ENCODE results near the gene IL18R1. TPM values are rescaled to one million over a fixed set of nuclear protein-coding genes. Genes with fewer than 3 reads are reported as not detected.

The IL18R1 gene
- total RNA-seq, 1 donor from 2014 or later: 12.4 TPM

DNA sequence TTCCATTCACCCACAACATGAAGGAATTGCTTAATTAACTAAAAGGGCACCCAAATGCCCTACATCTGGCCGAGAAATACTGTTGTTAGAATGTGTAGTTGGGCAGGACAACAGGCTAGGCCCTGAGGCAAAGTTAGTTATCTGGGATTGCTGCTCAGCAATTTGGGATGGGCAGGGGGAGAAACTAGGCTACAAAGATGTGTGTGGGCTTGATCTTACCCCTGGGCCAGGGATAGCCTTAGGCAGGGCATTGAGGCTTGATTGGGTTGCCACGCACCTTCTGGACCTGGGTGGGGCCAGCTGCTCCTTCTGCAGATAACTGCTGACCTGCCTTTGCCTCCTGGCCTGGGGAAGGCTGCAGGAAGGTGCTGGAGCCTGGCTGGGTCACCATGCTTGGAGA is 76.8 kb downstream of the IL18R1 start:
- DNase-seq (ENCODE audit: low spot score): no peak

DNA sequence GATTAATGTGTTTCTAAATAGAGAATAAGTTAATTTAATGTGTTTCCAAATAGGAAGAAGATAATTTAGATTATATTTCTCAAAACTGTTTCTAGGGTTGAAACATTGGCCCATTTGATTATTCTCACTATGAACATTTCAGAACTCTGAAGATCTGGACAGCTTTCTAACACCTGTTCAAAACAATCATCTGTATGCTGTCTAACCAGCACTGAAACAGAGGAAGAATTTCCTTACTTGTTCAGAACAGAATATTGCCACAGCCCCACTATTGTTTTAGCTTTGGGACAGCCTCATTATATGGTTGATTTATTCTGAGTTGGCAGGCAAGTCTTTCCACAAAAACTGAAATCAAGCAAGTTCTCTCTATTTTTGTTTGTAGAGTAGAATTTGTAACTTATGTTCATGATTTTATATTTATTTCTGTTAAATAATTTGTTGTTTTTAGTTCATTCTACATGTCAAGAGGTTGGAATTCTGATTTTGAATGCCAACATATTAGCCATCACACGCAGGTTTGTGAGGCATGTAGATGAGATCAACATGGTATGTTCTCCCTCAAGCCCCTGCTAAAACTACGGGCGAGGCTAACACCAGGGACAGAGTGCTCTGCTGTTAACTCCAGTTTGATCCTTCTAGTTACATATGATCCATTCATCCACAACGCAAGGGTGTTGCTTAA is 78.5 kb downstream of the IL18R1 start:
- no peak for DNase-seq (ENCODE audit: low spot score)

DNA sequence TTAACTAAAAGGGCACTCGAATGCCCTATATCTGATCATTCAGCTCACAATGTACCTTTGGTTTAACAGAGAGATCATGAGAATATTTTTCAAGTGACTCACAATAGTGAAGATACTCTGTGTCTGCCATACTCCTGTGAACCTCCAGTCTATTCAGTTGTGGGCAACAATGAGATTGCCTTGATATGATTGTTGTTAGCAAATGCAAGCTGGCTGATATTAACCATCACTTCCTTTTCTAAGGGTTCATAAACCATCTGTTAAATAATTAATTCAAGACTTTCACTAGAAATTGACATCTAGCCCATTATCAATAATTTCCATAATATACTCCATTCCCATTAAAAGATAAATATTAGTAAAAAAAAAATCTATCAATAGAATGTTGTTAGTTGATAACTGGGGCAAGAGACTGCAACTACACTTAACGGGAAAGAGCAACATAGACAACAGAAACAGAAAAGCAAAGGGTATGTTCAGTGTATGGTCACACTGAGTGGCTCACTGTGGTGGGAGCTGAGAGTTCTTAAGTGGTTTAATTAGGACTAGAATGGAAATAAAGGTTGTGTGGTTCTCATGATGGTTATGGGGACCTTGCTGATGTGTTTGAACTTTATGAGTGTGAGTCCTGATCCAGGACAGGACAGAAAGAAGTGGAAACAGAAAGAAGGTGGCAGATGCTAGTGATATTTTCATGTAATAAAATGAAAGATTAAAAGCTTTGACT is 79.2 kb downstream of the IL18R1 start:
- DNase-seq (ENCODE audit: low spot score): no peak

DNA sequence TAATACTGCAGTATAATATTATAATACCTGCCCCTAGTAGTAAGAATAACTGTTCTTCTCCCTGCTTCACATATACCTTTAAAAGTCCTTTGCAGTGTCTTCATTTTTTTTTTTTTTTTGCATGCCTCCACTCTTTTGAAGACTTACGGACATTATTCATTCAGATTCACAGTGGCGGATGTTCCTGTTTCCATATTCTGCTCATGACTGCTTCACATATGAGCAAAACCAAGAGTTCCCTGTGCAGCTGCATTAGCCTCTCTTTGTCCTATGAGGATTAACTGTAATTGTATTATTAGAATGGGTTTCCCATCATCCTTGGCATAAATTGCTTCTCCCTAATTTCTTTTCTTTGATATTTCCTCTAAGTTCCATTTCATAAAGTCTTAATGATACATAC is 80.1 kb downstream of the IL18R1 start:
- DNase-seq (ENCODE audit: low spot score): no peak

- no peak for DNase-seq (ENCODE audit: low spot score)
These were observed 80.7 kb downstream of the IL18R1 start for GRCh38 chr2:102436323-102436722.

DNA sequence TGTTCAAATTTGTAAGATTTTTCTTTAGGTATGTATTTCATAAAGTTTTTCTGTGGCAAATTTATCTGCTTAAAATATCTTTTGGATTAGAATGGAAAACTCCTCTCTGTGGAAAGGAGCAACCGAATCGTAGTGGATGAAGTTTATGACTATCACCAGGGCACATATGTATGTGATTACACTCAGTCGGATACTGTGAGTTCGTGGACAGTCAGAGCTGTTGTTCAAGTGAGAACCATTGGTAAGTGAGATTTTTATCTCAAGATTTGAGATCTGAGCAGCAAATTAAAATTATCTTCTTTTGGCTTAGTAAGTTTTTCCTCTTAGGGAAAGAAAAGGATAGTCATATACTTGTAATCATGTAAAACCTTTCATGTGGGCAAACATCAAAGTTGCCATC is 81.5 kb downstream of the IL18R1 start:
- no peak for DNase-seq (ENCODE audit: low spot score)

GRCh38 chr2:102438111-102438510 is 82.5 kb downstream of the IL18R1 start:
- DNase-seq (ENCODE audit: low spot score): no peak

GRCh38 chr2:102438578-102438977 is 83.0 kb downstream of the IL18R1 start:
- DNase-seq (ENCODE audit: low spot score): no peak

- DNase-seq (ENCODE audit: low spot score): no peak
These were observed 83.6 kb downstream of the IL18R1 start for GRCh38 chr2:102439065-102439695.

DNA sequence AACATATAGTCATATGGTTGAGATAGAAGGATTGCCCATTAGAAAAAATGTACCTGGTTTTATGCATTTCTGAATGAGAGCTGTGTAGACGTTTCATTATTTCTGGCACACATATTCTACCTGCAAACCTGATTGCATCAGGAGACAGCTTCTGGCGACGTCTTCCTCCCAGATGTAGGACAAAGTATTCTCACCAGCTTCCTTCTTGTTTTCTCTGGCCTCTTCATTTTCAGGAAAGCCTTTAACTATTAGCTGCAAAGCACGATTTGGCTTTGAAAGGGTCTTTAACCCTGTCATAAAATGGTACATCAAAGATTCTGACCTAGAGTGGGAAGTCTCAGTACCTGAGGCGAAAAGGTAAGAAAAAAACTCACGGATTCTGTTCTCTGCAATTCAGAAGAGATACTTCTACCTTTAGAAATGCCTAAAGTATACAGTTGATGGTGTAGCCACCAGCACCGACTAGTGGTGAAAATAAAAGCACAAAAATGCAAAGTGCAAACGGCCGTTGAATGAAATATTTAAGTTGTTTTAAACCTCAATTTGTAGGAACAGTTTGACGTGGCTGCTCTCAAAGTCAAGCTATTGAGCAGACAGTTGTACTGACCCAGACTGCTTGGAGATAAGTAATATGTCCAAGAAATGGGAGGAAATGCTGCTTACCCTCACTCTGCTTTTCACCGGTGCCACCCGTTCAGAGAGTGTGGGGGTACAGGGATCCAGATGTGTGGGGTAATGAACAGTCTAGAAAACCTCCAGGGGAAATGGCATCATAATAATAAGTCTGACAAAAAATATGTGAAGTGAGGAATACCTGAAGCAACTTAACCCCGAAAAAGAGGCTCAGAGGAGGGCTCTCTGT is 87.6 kb downstream of the IL18R1 start:
- no peak for DNase-seq (ENCODE audit: low spot score)

DNA sequence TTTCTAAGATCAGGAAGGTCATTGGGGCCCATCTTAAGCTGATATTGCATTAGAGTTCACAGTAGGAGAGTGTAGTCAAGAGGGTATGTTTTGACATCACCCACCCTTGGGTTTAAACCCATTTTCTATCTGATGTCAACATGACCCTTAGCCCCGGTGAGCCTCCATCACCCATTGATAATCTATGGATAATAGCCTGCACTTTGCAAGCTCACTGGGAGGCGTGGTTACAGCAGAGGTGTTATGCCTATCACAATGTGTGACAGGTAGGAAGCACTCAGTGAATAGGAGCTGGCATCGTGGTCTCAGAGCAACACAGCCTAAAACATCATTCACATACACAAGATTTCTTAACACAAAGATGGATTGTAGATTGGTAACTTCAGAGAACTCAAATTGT is 88.6 kb downstream of the IL18R1 start:
- DNase-seq (ENCODE audit: low spot score): no peak

DNA sequence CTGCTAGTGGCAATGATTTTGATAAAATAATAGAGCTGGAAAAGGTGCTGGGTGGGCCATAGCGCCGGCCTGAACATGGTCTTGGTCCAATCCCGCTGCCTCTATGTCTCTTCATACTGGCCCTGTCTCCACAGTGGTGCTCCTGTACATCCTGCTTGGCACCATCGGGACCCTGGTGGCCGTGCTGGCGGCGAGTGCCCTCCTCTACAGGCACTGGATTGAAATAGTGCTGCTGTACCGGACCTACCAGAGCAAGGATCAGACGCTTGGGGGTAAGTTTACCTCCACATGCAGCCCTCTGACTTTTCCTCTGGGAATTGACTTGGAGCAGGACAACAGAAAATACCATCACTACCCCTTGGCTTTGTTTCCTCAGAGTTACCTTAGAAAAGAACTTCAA is 91.3 kb downstream of the IL18R1 start:
- DNase-seq (ENCODE audit: low spot score): no peak

Other genes with a start within 250 kb of the IL18R1 start
- gene IL1R1, start 213.1 kb upstream of the IL18R1 start, total RNA-seq: 93.3 TPM
- 5.2 TPM for gene IL1RL2, start 168.8 kb upstream of the IL18R1 start, total RNA-seq
- 18.3 TPM for gene IL1RL1, start 44.2 kb upstream of the IL18R1 start, total RNA-seq
- 2.6 TPM for gene IL18RAP, start 67.4 kb downstream of the IL18R1 start, total RNA-seq
- gene SLC9A4, start 117.4 kb downstream of the IL18R1 start, total RNA-seq: 23.5 TPM